HG03159 (cell line): ENCODE data around the gene MLLT1.

Source experiments
- ATAC-seq: cut with Tn5 transposase; IDR thresholded peaks from one replicate; pipeline ENCODE4 v1.9.1; 2021; ENCODE audit warnings: mild to moderate bottlenecking, moderate library complexity; ENCODE audit not compliant: unreplicated experiment

Gene MLLT1

DNA sequence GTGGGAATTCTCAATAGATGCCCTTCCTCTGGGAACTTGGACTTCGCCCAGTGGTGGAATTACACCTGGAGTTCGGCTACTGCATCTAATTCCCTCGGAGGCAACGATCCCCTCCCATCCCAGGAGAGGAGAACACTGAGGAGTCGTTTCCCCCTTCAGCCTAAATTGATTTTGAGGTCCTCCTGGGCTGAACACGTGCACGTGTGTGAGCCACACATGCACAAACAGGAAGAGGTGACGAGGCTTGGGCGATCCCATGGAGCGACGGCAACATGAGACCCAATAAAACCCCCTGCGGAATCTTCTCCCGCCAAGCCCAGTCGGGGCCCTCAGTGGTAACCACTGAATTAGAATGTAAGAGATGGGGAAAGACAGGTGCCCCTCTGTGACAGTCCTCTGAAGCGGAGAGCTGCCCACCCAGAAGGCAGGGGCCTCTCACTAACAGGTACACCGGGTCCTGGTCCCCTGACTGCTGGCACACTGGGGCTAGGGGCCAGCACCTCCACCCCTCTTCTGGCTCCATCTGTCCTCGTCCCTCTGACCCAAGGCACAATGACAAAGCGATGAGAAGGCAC lies 4.5 kb downstream of the MLLT1 start:
- ATAC-seq = no peak

DNA sequence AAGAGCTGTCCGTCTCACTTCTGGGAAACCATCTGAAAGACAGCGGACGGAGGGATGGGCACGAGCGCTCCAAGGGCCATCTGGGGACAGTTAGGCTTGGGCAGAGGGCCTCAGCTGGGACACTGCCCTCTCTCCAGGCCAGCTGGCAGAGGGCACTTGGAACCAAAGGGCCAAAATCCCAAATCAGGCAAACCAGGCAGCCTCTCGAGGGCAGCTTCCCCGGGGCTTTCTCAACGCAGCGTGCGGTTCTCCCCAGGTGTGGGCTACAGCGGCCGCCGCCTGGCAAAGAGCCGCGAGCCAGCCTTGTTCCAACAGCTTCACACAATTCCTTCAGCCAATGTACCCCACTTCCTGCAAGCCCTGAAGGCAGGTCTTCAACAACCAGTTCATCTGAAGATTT lies 5.0 kb downstream of the MLLT1 start:
- no peak for ATAC-seq

DNA sequence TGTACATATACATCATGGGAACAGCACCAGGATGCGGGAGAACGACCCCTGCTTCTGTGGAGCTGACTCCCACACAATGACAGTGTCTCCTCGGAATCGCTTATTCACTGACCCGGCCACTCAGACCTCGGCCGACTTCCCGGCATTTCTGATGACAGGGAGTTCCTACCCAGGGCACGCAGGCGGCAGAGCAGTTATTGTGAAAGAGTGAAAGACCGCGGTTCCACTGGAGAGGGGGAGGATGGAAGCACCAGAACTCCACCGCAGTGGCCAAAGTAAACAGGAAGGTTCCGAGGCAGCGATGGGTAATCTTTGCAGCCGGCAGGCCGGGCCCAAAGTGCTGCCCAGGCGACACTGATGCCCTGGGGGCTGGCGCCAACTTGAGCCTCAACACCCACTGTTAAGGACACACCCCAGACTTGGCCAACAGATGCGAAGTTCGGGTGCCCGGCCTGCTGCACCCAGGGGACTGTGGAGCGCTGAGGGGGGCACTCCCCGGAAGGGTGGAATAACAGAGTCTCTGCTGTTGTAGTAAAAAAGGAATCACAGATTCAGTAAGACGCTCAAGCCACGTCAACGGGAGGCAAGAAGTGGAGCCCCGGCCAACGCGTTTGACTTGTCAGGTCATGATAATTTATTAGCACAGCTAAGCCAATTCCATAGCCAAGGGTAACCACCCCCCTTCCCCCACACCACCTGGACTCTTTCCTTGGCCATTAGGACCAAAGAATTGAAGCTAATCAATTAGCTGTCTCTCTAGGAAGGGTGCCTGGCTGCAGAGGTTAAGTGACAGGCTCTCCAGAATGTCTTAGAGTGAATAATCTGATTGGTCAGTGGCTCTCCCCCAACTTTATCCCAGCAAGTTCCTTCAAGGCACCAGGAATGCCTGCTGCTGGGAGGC lies 5.8 kb downstream of the MLLT1 start:
- ATAC-seq = no peak

DNA sequence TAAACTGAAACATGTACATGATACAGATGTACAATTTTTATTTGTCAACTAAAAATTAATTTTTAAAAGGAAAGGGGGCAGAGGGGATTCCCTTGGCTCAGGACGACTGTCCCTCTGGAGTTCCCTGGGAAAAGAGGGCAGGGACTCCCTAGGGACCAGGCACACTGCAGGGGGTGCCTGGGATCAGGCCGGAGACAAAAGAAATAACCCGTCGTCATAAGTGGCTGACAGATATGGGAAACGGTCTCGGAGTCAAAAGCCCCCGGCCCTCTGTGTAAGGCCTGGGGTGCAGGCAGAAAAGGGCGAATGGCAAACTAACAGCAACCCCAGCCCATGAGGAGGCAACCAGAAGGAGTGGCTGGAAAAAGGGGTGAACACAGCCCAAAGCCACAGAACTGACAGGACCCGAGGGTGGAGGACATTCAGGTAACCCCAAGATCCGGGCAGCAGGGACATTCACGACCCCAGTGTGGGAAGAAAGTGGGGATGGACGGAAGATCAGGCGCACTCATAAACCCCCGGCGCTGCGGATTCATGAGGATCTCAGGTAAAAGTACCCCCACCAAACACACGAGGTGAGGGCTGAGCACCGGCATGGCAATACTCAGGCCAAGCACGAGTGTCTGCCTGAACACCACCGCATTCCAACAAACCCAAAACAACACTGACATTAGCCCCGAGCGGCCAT lies 6.7 kb downstream of the MLLT1 start:
- ATAC-seq = no peak

DNA sequence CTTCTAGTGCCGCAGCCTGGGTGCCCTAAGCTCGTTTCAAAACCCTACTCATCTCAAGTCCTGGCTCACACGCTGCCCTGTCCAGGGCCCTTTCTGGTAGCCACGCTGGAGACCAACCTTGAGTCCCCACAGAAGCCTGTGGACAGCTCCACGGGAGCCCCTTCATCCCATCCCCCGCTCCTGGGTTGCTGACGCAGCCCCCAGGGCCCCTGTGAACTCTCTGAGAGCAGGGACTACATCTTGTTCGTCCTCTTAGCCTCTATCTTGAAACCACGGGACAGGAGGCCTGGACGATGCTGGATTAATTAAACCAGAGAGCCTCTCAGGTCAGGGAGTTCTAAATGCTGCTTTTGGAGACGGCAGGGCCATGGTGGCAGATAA lies 7.4 kb downstream of the MLLT1 start:
- no peak for ATAC-seq

DNA sequence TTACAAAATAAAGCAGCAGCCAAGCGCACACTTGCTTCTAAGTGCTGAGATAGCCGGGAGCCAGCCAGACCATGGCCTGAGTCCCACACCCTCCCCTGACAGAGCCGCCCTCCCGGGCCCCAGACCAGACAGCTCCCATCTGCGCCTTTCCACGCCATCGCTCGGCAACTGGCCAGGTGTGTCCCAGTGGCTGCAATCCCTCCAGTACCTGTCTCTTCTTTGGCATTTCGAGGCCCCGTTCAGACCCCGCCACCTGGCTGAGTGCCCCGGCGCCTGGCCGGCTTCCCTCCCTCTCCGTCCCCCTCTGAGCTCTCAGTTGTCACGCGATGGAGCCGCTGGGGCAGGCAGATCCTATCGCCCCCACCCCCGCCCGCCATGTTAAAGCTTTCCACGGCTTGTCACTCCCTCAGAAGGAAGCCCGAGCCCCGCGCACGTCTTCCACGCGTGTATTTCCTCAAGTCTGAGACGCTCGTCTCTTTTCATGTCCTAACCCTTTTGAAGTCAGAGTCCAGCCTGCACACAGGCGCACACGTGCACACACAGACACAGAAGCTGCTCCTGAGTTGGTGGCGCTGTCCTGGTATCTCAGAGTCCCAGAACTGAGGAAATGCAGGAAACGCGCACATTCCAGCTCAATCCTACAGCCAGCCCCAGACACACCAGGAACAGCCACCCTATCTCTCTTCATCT lies 7.9 kb downstream of the MLLT1 start:
- no peak for ATAC-seq

DNA sequence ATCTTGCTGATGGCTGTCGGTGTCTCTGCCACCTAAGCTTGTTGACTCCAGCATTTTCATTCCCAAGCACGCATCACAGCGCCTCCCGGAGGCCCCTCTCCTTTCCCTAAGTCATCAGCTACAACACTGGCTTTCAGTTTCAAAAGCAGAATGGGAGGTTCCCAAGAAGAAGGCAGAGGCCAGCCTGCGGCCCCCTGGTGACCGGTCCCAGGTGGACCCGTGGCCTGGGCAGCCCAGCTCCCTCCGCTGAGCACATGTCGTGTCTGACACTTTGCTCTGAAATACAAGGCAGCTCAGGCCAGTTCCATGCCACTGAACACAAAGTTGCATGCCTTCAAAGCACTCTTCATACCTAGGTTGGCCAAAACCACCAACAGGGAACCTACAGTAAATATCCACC lies 8.5 kb downstream of the MLLT1 start:
- no peak for ATAC-seq

DNA sequence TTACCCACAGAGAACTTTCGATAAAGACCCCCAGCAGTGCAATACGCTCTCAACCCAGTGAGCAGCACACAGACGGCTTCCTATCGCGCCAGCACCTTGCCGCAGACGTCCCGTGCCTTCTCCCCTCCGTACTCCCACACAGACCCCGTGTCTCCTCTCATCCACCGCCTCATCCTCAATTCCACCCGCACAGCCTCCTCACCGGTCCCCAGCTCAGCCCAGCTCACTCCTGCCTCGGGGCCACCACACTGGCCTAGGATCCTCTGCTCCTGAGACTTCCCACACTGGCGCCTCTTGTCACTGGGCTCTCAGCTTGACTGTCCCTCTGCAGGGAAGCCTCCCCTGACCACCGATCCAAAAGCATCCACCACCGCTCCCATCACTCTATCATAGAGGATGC lies 9.0 kb downstream of the MLLT1 start:
- no peak for ATAC-seq

DNA sequence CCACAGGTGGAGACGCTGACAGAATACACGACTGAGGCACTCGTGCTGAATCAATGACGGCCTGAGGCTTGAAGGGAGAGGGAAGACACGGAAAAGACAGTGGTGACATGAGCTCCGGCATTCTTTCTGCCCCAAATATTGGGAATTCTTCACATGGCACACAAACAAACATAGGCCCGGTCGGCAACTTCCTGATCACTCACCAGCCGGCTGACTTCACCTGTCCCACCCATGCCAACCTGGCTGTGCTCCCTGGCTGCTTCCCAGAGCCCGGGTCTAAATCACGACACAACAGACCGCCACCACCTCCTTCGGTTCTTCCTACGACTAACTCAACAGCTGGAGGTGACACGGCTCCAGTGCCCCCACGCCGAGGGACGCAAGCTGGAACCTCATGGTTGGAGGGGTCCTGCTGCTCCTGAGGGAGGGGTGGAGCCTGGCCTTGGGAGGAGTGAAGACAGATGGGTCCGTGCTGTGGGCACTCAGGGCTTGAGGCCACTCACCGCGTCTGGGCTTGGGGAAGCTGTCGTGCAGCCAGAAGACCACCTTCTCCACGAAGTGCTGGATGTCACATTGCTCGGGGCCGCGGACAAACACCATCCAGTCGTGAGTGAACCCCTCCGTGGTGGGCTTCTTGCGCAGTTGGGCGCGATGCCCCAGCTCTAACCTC lies 9.6 kb downstream of the MLLT1 start:
- no peak for ATAC-seq

DNA sequence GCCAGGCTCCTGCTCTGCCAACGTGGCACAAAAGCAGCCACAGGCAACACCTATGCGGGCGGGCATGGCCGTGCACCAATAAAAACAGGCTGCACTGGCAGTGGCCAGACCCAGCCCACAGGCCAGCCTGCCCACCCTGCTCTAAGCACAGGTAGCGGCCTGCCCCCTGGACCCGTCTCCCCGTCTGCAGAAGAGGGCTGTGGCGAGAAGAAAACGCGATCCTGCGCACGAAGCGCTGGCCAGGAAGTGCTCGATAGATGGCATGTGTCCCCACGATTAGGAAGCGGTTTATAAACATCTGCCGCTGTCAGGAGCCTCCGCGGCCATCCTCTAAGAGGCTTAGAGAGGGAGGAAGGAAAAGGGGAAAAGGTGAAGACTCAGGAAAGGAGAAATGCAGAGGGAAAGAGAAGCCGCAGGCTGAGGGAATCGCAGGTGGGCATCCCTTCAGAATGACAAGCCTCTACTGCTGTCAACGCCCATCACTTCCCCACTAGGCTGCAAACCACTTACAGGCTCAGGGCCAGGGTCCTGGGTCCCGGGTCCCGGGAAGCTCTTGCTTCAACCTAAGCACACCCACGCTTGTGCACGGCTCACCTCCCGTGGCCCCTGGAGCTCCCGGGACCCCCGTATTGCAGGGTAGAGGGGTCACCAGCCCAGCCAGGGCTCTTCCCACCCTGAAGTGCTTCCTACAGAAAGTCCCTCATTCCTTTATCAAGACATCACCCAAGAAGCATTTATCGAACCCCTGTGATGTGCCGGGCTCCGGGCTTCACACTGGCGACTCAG lies 10.5 kb downstream of the MLLT1 start:
- no peak for ATAC-seq

DNA sequence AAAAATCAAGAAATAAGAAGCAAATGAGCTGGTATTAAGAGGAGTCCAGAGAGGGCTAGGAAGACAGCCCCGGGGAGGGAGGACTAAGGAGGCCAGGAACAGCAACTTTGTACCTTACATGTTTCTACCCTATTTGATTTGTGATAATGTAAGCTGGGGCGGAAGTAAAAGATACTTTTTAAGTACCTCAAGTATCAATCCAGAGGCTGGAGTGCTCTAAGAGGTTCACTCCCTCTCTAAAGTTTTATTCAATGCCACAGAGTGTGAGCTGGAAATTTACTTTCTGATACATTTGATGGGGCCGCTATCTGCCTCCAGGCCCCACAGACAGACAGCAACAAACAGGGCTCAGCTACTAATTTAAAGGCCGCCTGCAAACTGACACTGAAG lies 11.4 kb downstream of the MLLT1 start:
- no peak for ATAC-seq

DNA sequence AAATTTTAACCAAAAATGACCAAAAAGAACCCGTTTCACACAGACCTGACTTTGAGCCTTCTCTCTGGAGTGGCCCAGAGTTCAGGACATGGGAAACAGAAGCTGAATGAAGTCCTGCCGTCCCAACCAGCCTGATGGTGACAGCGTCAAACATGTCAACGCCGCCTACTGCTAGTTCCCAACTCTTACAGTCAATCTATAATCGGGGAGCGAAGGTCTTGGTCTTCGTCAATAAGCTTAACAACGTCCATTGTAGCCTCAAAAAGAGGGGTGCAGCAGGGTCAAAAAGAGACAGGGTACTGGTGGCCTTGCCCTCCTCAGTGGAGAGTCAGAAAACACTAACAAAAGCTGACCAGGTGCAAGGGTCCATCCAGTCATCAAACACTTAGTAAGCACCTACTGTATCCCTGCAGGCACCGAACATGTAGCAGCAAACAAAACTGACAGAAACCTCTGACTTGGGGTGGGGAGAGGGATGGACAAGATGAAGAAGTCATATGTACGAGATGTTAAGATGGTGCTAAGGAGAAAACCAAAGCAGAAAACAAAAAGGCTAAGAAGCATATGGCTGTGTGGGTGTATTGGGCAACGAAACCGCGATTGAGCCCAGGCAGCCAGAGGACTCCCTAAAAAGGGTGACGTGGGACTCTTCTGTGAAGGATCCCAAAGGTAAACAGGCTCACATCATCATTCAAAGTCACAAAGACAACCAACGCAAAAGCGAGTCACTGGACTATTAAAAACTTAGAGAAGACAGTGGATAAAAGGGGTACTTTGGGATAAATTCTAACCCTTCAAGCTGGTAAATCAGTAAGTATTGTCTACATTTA lies 12.0 kb downstream of the MLLT1 start:
- no peak for ATAC-seq

DNA sequence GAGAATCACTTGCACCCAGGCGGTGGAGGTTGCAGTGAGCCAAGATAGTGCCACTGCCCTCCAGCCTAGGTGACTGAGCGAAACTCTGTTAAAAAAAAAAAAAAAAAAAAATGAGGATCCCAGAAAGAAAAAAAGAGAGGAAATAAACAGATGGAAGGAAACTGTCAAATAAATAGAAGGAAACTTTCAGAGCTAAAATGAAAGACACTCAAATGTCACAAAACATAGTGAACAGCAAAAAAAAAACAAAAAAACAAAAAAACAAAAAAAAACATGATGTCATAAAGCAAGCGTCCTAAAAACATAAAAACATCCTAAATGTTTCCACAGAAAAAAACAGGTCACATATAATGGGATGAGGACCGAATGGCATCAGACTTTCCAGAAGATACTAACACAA lies 15.0 kb downstream of the MLLT1 start:
- ATAC-seq = no peak

DNA sequence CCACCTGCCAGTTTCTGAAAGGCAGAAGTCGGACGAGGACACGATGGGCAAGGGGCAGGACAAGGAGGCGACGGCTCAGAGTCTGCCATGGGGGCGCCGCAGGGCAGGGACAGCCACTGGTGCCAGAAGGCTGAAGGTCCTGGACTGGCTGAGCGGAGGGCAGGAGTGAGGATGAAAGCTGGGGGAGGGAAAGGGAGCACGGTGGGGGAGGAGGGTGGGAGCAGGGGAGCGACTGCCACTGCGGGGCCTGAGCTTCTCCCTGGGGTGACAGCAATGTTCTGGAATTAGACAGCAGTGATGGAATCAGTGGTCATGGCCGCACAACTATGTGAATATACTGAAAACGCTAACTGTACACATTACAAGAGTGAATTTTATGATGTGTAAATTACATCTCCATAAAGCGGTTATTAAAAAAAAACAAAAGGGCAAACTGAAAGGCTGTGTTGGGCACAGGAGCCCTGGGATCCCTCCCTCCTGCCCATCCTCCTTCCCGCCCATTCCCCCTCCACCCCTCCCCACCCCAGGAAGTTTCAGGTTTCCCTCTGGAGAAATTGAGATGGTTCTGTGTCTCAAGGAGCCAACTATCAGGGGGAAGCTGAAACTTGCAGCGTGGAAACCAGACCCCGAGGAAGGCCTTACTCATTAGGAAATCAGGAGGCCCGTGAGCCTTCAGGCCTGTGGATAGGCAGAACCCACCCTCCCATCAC lies 15.9 kb downstream of the MLLT1 start:
- ATAC-seq = no peak

DNA sequence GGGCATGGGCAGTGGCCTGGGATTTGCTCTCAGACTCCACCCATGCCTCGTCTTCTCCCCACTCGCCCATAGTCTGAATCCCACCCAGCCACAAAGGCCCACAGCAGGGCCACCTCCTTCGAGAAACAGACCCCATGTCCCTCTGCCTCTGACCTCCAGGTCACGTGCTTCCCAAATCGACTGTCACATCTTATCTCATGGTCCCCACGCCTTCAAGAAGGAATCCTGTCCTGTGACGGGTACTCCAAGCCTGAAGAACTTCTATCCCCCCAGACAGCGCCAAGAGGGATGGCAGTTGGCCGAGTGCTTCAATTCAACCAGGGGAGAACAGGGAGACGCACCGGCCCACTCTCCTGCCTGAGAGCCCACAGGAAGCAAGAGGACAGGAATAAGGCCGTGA lies 16.5 kb downstream of the MLLT1 start:
- no peak for ATAC-seq

DNA sequence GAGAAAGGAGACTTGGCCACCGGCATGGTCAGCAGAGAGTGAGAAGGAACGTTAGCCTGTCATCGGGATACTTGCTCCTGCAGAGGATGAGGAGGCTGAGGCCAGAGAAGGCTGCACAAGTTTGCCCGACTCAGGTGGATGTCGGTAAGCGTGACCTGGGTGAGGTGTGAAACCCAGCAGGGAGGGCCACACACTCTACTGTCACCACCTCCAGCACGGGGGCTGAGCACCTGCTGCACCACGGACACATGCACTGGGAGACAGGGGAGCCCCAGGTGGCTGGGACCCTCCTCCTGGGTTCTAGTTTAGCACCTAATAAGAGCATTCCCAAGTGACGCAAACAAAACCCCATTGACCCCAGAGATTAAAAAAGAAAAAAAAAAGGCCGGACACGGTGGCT lies 17.3 kb downstream of the MLLT1 start:
- ATAC-seq = no peak

DNA sequence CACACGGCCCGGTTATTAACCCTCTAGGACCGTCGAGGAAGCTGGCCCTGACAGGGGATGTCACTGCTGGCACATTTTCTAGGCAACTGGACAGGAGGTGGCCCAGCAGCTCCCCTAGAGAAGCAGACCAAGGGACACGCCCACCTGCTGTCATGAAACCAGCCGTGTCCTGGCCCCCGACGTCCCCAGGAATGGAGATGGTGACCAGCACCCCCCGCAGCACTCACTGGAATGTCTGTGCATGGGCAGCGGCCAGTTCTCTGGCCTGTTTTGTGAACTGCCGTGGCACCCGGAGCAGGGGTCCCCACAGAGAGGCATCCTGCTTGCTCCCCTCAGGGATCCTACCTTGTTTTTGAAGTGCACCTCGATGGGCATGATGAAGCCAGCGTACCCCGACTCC lies 17.9 kb downstream of the MLLT1 start:
- ATAC-seq = no peak

DNA sequence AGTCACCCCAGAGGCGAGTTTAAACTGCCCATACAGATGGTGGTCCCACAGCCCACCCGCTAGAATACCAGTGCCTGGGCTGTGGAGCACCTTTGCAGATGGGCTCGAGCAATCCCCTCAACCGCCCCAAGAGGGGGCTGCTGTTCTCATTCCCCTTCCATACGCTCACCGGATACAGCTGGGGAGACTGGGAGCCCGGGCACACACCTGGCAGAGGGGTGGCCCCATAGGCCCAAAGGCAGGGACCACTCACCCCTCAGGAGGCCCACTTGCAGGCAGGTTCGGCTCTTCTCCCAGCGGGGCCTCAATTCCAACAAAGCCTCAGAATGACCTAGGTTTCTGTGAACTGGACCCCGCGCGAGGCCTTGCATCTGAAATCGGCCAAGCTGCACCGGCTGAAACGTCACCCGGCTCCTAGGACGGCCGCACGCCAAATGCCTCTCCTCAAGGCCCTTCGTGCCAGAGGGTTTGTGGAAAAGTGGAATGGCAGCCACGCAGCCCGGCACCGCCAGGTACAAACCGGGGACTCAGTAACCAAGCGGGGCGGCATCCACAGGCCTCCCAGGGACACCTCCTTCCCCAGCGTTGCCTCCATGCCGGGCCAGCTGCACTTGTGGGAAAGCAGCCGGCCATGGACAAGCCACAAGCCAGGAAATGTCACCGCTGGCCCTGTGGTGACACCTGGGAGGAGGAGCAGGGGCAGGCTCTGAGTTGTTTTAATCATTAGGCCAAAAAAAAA lies 18.7 kb downstream of the MLLT1 start:
- ATAC-seq = no peak
